Right renal pelvis (tissue), 4 donors: ENCODE measurements around the gene RABGGTA. TPM values are rescaled to one million over a fixed set of nuclear protein-coding genes. Genes with fewer than 3 reads are reported as not detected.

Source experiments
- DNase-seq, 4 donors: peaks; one replicate each; pipeline ENCODE4 v3.0.0-alpha.2; 2013; ENCODE audit warnings: low read depth in 4 of 4, low spot score in 3 of 4, missing footprints in 1 of 4
- polyA plus RNA-seq, 4 donors: library from polyadenylated mRNA; unstranded; fragments of 120-200 nt; gene quantifications; one replicate each; pipeline ENCODE4 v1.2.1, GENCODE V29; 2013; ENCODE audit not compliant: insufficient read length in 4 of 4

RABGGTA gene
- polyA plus RNA-seq, 4 donors, result 19.7 to 24.1 (median 20.8) TPM

DNA sequence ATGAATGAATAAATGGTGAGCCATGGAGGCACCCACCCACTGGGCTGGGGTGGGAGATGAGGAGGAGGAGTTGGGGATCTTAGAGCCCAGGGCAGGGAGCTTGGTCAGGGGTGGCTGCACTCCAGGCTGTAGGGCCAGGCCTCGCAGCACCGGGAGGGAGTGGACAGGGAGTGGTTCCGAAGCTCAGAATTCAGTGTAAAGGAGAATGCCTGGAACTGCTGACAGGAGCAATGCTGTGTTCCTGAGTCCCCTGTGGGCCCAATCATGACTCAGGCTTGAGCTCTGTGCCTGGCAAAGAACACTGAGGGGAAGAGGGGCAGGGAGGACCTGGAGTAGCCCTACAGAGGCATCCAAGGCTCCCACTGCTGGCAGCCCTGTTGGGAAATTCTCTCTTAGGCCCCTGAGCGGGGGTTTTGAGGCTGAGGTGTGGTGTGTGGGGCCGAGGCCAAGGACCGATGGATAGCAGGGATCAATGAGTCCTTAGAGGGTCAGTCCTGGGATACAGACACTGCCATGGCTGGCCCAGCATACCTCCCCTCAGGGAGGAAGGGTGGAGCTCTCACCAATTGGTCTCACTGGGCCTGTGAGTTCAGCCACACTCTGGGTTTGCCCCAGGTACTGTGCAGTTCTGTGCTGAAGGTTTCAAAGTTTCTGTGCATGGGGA is 9.5 kb upstream of the RABGGTA start:
- no peak for DNase-seq

DNA sequence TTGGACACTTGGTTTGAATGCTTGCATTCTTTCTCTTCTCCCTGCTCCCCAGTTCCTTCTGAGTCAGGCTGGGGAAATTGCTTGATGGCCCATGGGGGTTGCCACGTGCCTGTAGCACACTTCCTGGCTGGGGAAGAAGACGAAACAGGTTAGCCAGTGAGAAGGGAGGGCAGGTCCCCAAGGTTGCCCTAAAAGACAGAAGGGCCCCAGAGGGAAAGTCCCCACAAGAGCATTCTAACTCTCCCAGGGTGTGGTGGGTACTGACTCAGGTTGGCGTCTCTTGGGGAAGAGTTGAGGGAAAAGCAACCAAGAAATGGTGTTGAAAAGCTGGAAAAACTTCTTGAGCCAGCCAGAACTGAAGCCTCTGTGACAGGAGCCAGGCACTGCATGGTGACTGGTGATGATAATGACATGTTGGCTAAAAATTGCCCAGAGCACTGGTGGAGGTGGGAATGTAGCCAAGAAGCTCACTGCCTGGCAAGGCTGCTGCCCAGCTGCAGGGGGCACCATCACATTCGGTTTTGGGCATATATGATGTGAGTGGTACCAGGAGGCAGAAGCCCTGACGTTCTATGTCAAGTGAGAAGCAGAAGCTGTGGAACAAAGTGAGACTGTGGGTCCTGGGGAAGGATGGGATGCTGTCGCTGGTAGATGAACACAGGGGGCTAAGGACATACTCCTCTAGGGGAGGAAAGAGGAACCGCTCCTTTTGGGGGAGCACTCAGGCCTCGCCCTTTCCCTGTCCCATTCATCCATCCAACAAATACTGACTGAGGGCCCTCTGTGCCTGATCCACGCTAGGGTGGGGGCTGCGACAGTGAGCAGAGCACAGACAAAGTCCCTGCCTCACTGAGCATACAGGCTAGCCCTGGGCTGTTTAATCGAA is 8.1 kb upstream of the RABGGTA start:
- no peak for DNase-seq

DNA sequence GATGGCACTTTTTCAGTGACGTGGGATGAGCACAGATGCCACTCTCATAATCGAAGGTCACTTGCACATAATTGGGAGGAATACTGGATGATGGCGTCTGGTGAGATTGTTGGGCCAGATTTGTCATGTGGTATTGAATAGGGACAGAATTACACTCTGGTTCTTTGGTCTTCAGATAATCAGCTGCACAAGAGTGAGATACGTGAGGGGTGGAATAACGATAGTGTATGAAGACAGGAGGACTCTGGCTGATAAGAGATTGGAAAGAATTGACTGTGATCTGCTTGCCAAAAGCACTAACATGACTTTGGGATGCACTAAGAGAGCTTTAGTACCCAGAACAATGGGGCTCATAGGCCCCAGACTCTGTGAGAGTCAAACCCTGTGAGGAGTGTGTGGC is 7.0 kb upstream of the RABGGTA start:
- DNase-seq, result no peak

DNA sequence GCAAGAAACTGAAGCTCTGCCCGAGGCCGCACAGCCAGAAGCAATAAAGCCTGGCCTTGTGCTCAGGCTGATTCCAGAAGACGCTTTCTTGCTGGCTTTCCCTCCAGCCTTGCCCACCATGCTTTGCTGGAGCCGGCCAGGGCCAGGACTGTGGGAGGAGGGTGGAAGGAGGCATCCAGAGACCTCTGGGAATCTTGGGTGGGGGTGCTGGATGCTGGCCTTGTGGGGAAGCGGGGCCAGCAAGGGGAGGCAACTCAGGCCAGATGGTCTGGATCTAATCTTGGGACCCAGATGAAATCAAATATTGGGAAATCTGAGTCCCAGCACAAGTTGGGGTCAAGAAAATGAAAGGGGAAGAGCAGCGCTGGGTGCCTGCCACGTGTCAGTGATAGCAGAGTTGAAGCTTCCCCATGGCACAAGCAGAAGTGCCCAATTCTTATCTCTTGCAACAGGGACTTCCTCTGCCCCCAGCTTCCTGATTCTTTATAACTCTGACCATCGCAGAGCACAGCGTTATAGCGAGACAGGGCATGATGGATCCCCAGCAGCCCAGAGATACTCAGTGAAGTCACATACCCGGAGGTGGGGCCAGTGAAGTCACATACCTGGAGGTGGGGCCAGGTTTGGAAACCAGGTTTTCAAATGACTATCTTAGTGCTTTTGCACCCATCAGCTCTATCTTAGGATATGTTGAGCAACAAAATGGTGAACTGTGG is 6.4 kb upstream of the RABGGTA start:
- no peak for DNase-seq

DNA sequence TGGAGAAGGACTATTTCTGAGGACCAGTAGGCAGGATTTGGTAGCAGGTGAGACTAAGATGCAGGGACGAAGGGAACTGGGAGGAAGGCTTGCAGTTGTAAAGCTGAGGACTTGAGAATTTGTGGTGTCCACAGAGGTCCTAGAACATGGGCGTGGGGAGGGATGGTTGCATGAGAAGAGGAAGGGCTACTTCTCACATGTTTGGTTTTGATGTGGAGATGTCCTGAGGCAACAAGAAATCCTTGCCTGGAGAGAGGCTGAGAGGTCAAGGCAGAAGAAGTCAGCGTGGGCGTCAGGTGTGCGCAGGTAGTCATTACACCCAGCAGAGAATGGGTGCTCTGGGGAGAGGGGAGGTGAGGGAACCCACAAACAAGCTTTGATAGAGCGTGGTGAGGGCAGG is 5.7 kb upstream of the RABGGTA start:
- no peak for DNase-seq

DNA sequence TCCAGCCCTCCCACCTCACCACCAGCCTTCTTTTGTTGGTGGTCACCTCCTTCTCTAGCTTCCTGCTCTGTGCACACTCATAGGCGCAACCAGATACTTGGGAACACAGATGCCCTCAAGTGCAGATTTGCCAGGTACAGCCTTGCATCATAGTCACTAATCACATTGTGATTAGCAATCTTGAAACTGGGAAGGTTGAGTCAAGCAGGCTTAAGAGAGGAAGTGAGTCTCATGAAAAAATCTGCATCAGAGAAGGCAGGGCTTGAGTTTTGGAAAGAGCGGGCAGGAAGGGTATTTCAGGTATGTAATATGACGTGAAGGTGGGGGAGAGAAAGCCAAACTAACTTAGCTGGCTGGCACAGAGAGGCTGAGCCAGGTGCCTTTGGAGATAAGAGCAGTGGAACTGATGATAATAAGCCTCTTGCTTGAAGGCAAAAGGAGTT is 2.7 kb upstream of the RABGGTA start:
- DNase-seq, result no peak

DNA sequence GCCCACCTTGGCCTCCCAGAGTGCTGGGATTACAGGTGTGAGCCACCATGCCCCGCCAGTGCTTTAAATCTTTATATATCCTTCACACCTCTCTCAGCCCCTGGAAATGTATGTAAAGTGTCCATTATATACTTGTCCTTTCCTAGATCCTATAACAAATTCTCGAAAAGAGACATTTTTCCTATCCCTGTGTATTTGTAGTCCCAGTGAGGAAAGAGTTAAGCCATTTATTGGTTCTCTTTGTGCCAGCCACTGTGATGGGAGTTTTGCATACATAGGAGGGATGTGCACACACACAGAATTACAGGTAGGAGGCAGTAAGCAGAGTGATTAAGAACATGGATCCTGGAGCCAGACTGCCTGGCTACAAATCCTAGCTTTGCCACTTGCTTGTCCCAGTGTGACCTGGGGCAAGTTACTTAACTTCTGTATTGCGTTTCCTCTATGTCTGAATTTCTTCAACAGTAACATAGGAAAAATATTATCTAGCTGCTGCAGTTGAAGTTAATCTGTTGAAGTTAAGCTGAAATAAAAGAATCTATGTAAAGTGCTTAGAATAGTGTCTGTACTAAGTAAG is 2.1 kb upstream of the RABGGTA start:
- DNase-seq, result no peak

DNA sequence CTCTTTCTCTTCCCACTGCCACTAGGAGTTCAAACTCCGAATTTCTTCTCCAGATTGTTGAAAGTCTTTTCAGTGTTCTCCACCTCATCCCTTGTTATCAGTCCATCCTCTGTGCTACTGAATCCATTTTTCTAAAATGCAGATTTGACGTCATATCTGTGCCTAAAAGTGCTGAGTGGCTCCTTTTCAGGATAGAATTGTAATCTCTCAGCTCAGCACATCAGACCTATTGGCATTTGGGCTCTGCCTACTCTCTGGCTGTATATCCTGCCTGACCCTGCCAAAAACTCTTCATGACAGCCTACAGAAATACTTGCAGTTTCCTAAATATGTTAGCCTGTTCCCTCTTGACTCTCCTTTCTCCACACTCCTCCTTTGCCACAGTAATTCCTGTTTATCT is 1.1 kb upstream of the RABGGTA start:
- no peak for DNase-seq

DNA sequence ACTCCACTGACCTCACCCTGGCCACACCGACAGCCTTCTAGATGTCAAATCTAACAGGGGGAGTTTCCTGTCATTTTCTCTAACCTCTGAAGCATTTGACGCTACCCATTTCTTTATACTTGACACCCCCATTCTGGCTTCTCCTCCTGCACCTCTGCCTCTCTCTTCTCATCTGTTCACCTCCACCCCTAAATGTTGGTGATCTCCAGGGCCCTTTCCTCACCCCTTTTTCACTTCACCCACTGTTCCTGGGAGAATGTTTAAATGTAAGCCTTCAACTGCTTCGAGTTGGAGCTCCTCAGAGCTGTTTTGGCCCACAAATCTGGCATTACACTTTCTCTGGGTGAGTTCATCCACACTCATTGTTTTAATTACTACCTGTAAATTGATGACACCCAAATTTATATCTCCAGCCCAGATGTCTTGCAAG is 452 bp upstream of the RABGGTA start:
- no peak for DNase-seq

DNA sequence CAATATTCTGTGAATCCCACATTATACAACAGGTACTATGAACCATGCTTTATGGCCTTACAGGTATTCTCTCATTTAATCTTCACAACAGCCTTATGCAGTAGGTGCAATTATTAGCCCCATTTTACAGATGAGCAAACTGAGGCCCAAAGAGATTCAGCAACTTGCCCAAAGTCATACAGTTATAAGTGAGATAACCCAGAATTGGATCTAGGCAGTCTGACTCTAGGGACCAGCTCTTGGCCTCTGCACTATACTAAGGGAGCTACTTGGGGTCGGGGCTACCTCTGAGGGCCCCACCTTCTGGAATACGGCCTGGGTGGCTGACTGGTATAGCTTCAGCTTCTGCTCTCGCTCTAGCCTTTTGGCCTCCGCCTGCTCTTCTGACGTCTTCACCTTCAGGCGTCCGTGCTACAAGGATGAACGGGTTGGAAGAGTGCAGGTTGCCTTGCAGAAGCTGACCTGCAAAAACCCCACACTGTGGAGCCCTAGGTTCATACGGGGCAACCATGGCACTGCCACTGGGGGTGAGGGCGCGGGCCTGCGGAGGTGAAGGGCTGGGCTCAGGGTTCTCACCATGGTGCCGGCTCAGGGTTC is 762 bp downstream of the RABGGTA start:
- DNase-seq, result no peak

DNA sequence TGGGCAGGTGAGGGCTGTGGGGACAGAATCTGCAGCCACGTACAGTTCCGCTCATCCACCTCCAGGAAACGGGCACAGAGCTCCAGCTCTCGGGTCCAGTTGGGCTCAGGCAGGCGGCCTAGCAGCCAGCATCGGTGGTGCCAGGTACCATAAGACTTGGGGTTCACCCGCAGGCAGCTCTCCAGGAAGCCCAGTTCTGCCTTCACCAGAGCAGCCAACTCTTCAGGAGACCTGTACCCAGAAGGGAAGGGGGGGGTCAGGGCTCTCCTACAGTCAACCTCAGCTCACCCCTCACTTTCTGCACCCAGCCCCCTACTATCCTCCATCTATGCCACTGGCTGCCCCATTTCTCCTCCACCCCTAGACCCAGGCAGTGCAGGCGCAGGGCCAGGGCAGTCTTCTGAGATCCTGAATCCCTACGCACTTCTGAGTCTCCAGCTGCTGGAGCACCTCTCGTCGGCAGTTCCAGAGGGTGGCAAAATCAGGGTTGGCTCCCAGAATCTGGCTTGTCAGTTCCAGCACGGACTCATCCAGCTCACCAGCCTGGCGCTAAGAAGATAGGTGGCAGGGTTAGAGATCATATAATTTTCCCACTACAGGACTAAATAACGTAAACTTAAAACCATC is 1.4 kb downstream of the RABGGTA start:
- DNase-seq, result no peak

DNA sequence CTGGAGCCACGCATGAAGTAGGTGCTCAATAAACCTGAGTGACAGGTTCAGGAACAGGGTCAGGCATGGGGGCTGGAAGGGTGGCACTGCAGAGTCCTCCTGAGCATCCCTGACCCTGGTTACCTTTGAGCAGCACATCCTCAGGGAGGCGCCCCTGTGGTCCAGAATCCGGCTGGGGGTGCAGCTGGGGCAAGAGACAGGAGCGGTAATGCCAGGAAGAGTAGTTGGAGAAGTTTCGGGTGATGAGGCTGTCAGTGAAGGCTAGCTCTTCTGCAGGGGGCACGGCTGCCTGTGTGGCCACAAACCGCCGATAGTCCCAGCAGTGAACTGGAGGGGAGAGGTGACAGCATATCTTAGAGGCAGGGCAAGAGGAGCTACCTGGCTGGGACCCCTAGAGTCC is 2.0 kb downstream of the RABGGTA start:
- no peak for DNase-seq

DNA sequence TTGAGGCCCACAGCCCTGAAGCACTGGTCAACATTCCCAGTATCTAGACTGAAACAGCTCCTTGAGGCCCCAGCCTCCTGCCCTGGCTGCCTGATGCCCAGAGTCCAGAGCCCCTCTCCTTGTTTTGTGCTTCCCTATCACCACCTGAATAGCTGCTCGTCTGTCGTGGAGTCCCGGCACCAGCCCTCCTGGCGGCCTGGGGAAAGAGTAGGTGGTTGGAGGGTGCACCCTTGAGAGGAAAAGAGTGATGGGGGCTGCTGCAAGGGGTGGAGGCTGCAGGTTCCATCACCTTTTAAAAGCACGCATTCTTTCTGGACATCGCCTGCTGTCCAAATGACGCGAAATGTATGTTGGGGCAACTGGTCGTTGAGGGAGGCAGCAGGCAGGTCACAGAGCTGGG is 3.2 kb downstream of the RABGGTA start:
- no peak for DNase-seq

DNA sequence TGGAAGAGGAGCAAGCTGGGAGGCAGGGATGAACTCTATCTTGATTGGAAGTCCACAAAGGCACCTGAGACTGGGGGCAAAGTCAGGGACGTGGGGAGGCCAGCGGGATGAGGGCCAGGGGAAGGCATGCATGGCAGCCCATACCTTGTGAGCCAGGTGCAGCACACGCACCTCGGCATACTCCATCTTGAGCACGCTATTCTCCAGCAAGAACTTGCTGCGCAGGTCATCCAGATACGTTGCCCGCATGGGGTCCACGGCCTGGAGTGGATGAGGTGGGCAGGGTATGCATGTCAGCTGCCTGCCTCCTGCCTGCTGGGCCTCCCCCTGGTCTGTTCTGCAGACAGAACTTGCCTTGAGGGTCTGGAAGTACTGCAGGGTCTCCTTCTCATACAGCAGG is 3.9 kb downstream of the RABGGTA start:
- no peak for DNase-seq

DNA sequence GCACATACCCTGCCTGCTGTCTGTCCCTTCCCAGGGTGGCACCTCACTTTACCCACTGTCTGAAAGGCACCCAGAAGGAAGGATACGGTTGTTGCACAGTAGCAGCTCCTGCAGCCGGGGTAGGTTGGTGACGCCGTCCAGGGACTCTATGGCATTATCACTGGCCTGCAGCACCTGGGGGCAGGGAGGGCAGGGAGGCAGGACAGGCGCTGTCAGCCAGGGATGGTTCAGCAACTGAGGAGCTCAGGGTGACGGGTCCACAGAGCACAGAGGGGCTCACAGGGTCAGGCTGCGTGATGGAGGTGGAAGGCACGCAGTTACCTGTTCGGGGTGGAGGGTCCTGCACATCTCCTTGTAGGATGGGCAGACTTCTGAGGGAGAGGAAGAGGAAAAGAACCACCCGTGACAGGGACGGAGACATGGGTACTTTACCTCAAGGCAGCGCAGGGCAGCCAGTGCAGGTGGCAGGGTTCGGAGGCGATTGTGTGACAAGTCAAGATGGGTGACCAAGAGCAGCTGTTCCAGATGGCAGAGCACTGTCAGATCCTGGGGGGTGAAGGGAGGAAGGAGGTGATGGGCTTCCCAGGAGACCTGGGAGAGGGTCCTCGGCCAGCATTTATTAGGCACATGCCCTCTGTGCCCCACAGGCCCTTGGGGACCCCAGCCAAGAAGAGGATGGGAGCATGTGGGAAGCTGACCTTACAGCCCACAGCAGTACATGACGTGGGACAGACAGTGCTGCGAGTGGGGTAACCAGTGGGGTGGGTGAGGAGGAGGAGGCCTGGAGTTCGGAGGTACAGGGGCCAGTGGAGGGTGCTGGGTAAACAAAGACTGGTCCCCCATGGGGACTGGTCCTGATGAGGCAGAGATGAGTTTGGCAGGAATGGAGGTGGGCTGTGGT is 4.8 kb downstream of the RABGGTA start:
- DNase-seq, result no peak

DNA sequence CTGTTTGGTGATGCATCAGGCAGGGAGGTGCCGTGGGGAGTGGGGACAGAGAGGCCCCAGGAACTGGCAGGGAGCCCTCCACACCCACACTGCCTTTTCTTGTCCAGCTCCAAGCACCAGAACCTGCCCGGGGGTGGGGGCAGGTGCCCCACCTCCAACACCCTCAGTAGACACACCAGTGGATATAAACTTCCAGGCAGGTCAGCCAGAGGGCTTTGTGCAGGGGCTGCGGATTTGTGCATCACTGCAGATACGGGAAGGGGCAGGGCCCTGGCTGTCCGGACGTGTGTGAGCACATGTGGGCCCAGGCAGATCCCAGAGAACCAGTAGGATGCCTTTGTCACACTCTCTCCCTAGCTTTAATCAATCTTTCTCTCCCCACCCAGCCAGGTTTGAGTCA is 7.1 kb downstream of the RABGGTA start:
- no peak for DNase-seq

DNA sequence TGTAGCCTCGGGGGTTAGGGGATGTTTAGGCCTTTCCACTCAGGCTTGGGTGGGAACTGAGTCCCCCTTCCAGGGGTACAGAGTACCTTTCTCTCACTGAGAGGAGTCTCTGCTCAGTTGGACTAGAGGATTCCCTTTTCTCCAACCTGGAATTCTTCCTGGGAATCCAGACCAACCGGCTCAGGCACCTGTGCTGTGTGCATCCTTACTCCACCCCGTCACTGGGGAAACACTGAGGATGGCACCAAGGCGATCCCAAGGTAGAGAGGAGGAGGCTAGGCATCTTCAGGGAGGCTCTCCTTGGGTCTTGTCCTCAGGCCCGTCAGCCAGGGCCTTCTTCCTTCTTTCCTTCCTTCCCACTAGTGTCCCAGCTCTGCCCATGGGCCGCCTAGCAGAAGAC is 7.5 kb downstream of the RABGGTA start:
- DNase-seq, result no peak

DNA sequence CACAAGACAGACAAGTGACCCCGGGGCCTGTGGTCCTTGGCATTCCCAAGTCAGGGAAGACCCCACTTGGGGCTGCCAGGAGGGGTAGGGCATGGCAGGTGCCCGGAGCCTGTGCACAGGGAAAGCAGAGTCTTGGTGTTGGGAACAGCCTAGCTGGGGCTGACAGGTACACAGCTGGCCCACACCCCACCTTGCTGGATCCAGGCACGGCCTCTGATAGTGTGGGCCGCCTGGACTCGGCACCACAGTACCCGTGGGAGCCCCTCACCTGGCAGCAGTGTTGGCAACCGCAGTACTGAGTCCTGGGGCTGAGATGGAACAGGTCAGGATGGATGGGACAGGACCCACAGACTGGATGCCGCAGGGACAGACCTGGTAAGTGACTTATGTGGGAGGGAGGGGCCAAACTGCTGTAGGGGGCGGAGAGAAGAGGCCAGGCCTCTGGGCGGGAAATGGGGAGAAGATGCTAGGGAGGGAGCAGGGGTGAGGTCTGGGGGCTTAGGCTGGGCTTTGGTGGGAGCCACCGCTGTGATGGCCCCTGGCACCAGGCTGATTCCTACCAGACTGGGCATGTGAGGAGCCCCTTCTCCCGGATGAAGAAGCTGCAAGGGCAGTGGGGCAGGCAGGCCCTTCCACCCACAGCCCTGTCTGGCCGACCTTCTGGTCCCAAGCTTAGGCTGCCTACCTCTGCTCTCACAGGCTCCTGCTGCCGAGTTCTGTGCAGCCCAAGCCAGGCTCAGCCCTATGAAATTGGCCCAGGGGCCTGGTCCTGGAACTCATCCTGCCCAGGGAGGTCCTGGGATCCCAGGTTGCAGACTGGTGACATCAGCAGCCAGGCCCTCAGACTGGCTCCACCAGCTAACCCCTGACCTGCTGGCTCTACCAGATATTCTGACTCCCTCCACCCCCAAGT is 8.3 kb downstream of the RABGGTA start, which contains the start of gene TGM1:
TSS of gene TGM1 (minus strand) at position 357 of the 913 bp plus-strand sequence. CDS start 825 bp downstream, outside the sequence.
- no peak for DNase-seq
